Measurements from ENCODE around the gene EXOC1L. TPM values are rescaled to one million over a fixed set of nuclear protein-coding genes. Genes with fewer than 3 reads are reported as not detected.

EXOC1L gene
- not detected for total RNA-seq

- DNase-seq (ENCODE audit: low spot score), result no peak
Observed at GRCh38 chr4:55819634-55820033, at the start of gene EXOC1L. TSS of gene EXOC1L (plus strand) at chr4:55819790. CDS start at chr4:55820027, 237 bp downstream.

GRCh38 chr4:55770662-55771061, 48.9 kb upstream of the EXOC1L start:
- no peak for DNase-seq (ENCODE audit: low spot score)

- DNase-seq (ENCODE audit: low spot score), result no peak
Observed at GRCh38 chr4:55781341-55781740, 38.2 kb upstream of the EXOC1L start.

GRCh38 chr4:55781812-55782211, 37.8 kb upstream of the EXOC1L start:
- no peak for DNase-seq (ENCODE audit: low spot score)

- DNase-seq (ENCODE audit: low spot score), result no peak
Observed at GRCh38 chr4:55783584-55783983, 36.0 kb upstream of the EXOC1L start.

- DNase-seq (ENCODE audit: low spot score), result no peak
Observed at GRCh38 chr4:55784747-55785146, 34.8 kb upstream of the EXOC1L start.

GRCh38 chr4:55791666-55792065, 27.9 kb upstream of the EXOC1L start:
- no peak for DNase-seq (ENCODE audit: low spot score)

- no peak for DNase-seq (ENCODE audit: low spot score)
Observed at GRCh38 chr4:55793479-55793878, 26.1 kb upstream of the EXOC1L start.

- DNase-seq (ENCODE audit: low spot score), result no peak
Observed at GRCh38 chr4:55794053-55794452, 25.5 kb upstream of the EXOC1L start.

GRCh38 chr4:55795341-55795740, 24.2 kb upstream of the EXOC1L start:
- no peak for DNase-seq (ENCODE audit: low spot score)

GRCh38 chr4:55801498-55801897, 18.1 kb upstream of the EXOC1L start:
- DNase-seq (ENCODE audit: low spot score), result no peak

- DNase-seq (ENCODE audit: low spot score), result no peak
Observed at GRCh38 chr4:55807556-55807955, 12.0 kb upstream of the EXOC1L start.

- no peak for DNase-seq (ENCODE audit: low spot score)
Observed at GRCh38 chr4:55808186-55808585, 11.4 kb upstream of the EXOC1L start.

- DNase-seq (ENCODE audit: low spot score), result no peak
Observed at GRCh38 chr4:55808632-55809031, 11.0 kb upstream of the EXOC1L start.

- no peak for DNase-seq (ENCODE audit: low spot score)
Observed at GRCh38 chr4:55817691-55818090, 1.9 kb upstream of the EXOC1L start.

GRCh38 chr4:55820279-55820678, 689 bp downstream of the EXOC1L start:
- no peak for DNase-seq (ENCODE audit: low spot score)

GRCh38 chr4:55822329-55822728, 2.7 kb downstream of the EXOC1L start:
- no peak for DNase-seq (ENCODE audit: low spot score)

- DNase-seq (ENCODE audit: low spot score), result no peak
Observed at GRCh38 chr4:55824865-55825264, 5.3 kb downstream of the EXOC1L start.

- DNase-seq (ENCODE audit: low spot score), result no peak
Observed at GRCh38 chr4:55826986-55827385, 7.4 kb downstream of the EXOC1L start.

- DNase-seq (ENCODE audit: low spot score), result no peak
Observed at GRCh38 chr4:55827582-55827981, 8.0 kb downstream of the EXOC1L start.

GRCh38 chr4:55830048-55830447, 10.5 kb downstream of the EXOC1L start:
- DNase-seq (ENCODE audit: low spot score), result no peak

GRCh38 chr4:55830716-55831115, 11.1 kb downstream of the EXOC1L start:
- DNase-seq (ENCODE audit: low spot score), result no peak

- DNase-seq (ENCODE audit: low spot score), result no peak
Observed at GRCh38 chr4:55834086-55834795, 14.7 kb downstream of the EXOC1L start.

GRCh38 chr4:55837903-55838302, 18.3 kb downstream of the EXOC1L start:
- no peak for DNase-seq (ENCODE audit: low spot score)
